ENCODE data around the gene ZIC5. TPM values are rescaled to one million over a fixed set of nuclear protein-coding genes. Genes with fewer than 3 reads are reported as not detected.

The ZIC5 gene
- total RNA-seq, 1 donor from 2014 or later: 0.27 TPM

DNA sequence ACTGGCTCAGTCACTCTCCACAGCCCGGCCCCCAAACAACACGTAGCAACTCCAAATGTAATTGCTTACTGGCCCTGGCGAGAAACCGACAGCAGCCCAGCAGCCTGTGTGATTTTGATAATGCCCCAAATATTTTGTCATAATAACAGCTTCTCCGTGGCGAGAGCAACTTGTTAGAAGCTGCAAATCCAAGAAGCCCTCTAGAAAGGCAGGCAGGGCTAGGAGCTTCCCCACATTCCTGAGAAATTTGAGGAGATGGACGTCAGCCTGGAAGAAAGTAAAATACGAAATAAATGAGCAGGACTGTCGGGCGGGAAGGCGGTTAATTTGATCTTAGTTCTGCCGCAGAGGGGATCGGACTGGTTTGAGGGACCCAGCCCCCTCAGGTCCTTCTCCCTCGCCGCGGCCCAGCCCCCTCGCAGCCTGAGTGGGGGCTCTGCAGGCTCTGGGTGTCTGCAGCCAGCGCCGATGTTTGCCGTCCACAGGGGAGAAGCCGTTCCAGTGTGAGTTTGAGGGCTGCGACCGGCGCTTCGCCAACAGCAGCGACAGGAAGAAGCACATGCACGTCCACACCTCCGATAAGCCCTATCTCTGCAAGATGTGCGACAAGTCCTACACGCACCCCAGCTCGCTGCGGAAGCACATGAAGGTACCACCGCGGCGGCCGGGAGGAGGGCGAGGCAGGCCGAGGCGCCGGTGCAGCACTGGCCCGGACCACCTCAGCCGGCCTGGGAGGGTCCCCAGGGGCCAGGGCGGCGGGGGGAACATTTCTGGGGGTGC is 13.1 kb upstream of the ZIC5 start:
- Histone ChIP-seq H3K4me2 (ENCODE audit: low read length) (peak overlapping the region; percentile 81), H3K4me1 (ENCODE audit: insufficient read depth, low read length) (peaks cover 10% of the 10 kb centered on the region), H2AFZ (ENCODE audit: low read depth, low read length) (no peak overlapping the region), H3K9ac (ENCODE audit: low read length) (peak overlapping the region; percentile 87), H3K27me3 (ENCODE audit: insufficient read depth, low read length) (peaks cover 41% of the 10 kb centered on the region), H3K9me3 (ENCODE audit: insufficient read depth, low read depth, low read length) (no peaks in the 10 kb centered on the region), H3K4me3 (ENCODE audit: insufficient read depth, low read depth, low read length) (peak overlapping the region; percentile 73), H4K20me1 (ENCODE audit: insufficient read depth, low read length) (peaks cover 25% of the 10 kb centered on the region), H3K36me3 (ENCODE audit: insufficient read depth, low read length) (no peaks in the 10 kb centered on the region), H3K79me2 (ENCODE audit: insufficient read depth, low read length) (peaks cover 57% of the 10 kb centered on the region), H3K27ac (ENCODE audit: low read depth, low read length) (peak overlapping the region; percentile 68)
- FAIRE-seq (no peak), DNase-seq (ENCODE audit: low read depth) (no peak)
- peak; percentile 97 for TF ChIP-seq EZH2 (IDR thresholded peaks at IDR 0.05; ENCODE audit: insufficient read depth, low read length)
- TF ChIP-seq, protein P1, sequence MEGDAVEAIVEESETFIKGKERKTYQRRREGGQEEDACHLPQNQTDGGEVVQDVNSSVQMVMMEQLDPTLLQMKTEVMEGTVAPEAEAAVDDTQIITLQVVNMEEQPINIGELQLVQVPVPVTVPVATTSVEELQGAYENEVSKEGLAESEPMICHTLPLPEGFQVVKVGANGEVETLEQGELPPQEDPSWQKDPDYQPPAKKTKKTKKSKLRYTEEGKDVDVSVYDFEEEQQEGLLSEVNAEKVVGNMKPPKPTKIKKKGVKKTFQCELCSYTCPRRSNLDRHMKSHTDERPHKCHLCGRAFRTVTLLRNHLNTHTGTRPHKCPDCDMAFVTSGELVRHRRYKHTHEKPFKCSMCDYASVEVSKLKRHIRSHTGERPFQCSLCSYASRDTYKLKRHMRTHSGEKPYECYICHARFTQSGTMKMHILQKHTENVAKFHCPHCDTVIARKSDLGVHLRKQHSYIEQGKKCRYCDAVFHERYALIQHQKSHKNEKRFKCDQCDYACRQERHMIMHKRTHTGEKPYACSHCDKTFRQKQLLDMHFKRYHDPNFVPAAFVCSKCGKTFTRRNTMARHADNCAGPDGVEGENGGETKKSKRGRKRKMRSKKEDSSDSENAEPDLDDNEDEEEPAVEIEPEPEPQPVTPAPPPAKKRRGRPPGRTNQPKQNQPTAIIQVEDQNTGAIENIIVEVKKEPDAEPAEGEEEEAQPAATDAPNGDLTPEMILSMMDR (IDR thresholded peaks at IDR 0.05; ENCODE audit: insufficient read depth, low read depth, low read length): no peak
- H3K36me3 Mint-ChIP-seq (ENCODE audit: low read depth, unreplicated experiment): no peaks in the 10 kb centered on the region
- H3K27ac Mint-ChIP-seq (ENCODE audit: unreplicated experiment): peak overlapping the region; percentile 78
- H3K9me3 Mint-ChIP-seq (ENCODE audit: unreplicated experiment): peaks cover 13% of the 10 kb centered on the region
- H3K4me1 Mint-ChIP-seq (ENCODE audit: low read depth, unreplicated experiment): peaks cover 4% of the 10 kb centered on the region
- peaks cover 60% of the 10 kb centered on the region for H3K27me3 Mint-ChIP-seq (ENCODE audit: low read depth, unreplicated experiment)
- H3K4me3 Mint-ChIP-seq (ENCODE audit: unreplicated experiment): peak overlapping the region; percentile 74

DNA sequence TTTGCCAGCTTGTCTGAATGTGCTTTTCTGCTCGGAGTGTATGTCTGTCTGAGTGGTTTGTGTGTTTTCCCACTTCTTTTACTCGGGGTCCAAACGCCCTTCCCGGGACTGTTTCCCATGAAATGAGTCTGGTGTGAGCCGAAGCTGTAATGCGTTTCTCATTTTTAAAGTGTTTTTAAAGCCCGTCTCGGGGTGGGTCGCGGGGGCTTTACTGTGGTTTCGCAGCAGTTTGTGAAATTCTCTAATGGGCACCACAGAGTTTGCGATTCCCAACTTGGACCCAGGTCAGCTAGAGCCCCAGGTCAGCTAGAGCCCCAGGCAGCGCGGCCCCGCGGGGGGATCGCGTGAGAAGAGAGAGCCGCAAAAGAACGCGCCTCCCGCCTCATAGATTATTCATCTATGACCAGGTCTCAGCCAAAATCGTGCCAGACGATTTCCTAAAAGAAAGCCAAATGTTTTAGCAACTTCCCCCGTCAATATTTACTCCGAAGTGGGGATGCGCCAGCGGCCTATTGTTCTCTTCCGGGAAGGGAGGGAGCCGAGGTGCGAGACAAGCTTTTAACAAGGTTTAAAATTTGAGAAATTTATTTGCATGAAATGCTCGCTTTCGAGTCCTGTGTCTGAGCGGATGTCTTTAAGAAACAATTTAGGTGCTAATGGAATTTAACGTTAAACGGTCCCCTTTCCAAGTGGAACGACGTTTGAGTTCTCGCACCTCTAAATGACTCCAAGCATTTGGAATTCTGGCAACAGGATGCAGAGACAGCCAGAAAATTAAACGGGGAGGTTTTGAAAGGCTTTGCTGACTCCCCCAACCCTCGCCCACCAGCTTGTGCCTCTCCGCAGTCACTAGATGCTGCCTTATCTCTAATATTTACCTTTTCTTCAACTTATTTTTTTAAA is 12.2 kb upstream of the ZIC5 start:
- Histone ChIP-seq H3K4me3 (ENCODE audit: insufficient read depth, low read depth, low read length) (peak overlapping the region; percentile 73), H3K4me1 (ENCODE audit: insufficient read depth, low read length) (peaks cover 12% of the 10 kb centered on the region), H3K27ac (ENCODE audit: low read depth, low read length) (peak overlapping the region; percentile 68), H3K36me3 (ENCODE audit: insufficient read depth, low read length) (no peaks in the 10 kb centered on the region), H3K9me3 (ENCODE audit: insufficient read depth, low read depth, low read length) (no peaks in the 10 kb centered on the region), H3K79me2 (ENCODE audit: insufficient read depth, low read length) (peaks cover 57% of the 10 kb centered on the region), H3K4me2 (ENCODE audit: low read length) (peak overlapping the region; percentile 81), H2AFZ (ENCODE audit: low read depth, low read length) (no peak overlapping the region), H3K9ac (ENCODE audit: low read length) (peak overlapping the region; percentile 87), H3K27me3 (ENCODE audit: insufficient read depth, low read length) (peaks cover 50% of the 10 kb centered on the region), H4K20me1 (ENCODE audit: insufficient read depth, low read length) (peaks cover 25% of the 10 kb centered on the region)
- Mint-ChIP-seq H3K4me1 (ENCODE audit: low read depth, unreplicated experiment) (peaks cover 4% of the 10 kb centered on the region), H3K4me3 (ENCODE audit: unreplicated experiment) (peak overlapping the region; percentile 79), H3K36me3 (ENCODE audit: low read depth, unreplicated experiment) (no peaks in the 10 kb centered on the region), H3K9me3 (ENCODE audit: unreplicated experiment) (peaks cover 13% of the 10 kb centered on the region), H3K27me3 (ENCODE audit: low read depth, unreplicated experiment) (peaks cover 57% of the 10 kb centered on the region), H3K27ac (ENCODE audit: unreplicated experiment) (peak overlapping the region; percentile 85)
- DNase-seq (ENCODE audit: low read depth) (no peak), FAIRE-seq (no peak)
- no peak for TF ChIP-seq EZH2 (IDR thresholded peaks at IDR 0.05; ENCODE audit: insufficient read depth, low read length)
- TF ChIP-seq, protein P1 (IDR thresholded peaks at IDR 0.05; ENCODE audit: insufficient read depth, low read depth, low read length): no peak
